RWPE1 (cell line): Measurements from ENCODE around the gene MRPL22.

ENCODE experiments used
- CTCF ChIA-PET: fragments of 350-600 bp; sonication (Branson Sonifier 250); formaldehyde crosslinking; extraction: SDS; loops from one replicate; lab custom pipeline; 2021; lab: Yijun Ruan, JAX
- POLR2A ChIA-PET: fragments of 400-600 bp; formaldehyde crosslinking; extraction: SDS; loops from one replicate; lab custom pipeline; 2020; ENCODE audit warnings: antibody characterized with exemption; ENCODE audit not compliant: low non-redundant PET; lab: Yijun Ruan, JAX
- DNase-seq: peaks from one replicate; pipeline ENCODE4 v3.0.0; 2012; ENCODE audit warnings: low spot score
- H3K27ac ChIP-seq: fragments of 450-650 bp; 2 replicates; pipeline ENCODE4 v1.5.1; 2017
- CTCF ChIP-seq: fragments of 450-650 bp; conservative IDR thresholded peaks from 2 replicates; pipeline ENCODE4 v1.5.1; 2017; ENCODE audit warnings: low read depth, mild to moderate bottlenecking

Gene MRPL22

GRCh38 chr5:154984946-154985516 is 44.2 kb downstream of the MRPL22 start:
- CTCF ChIA-PET, result interaction anchor here (0.7 to 1.7 kb wide), 2 partner anchors 13 to 49 kb away, joined by 3 to 7 read pairs; no protein-coding TSS in a partner anchor
- no peak overlapping the region for H3K27ac ChIP-seq
- no peak for DNase-seq
- no peak for TF ChIP-seq CTCF
- POLR2A ChIA-PET, result no interaction called here

- no peak overlapping the region for H3K27ac ChIP-seq
- CTCF ChIA-PET, result interaction anchor here (1.7 kb wide), 1 partner anchor 14 kb away, joined by 7 read pairs; no protein-coding TSS in a partner anchor
- TF ChIP-seq CTCF, result no peak
- DNase-seq, result no peak
- POLR2A ChIA-PET, result no interaction called here
Observed at GRCh38 chr5:154986151-154986550, 45.3 kb downstream of the MRPL22 start.

GRCh38 chr5:154989626-154990025 is 48.8 kb downstream of the MRPL22 start:
- H3K27ac ChIP-seq, result no peak overlapping the region
- no peak for DNase-seq
- no peak for TF ChIP-seq CTCF
- POLR2A ChIA-PET, result no interaction called here
- CTCF ChIA-PET, result no interaction called here

GRCh38 chr5:154993461-154993860 is 52.6 kb downstream of the MRPL22 start:
- no peak for DNase-seq
- H3K27ac ChIP-seq, result no peak overlapping the region
- POLR2A ChIA-PET, result no interaction called here
- TF ChIP-seq CTCF, result no peak
- CTCF ChIA-PET, result no interaction called here

- no peak overlapping the region for H3K27ac ChIP-seq
- TF ChIP-seq CTCF, result no peak
- POLR2A ChIA-PET, result no interaction called here
- no peak for DNase-seq
- CTCF ChIA-PET, result no interaction called here
Observed at GRCh38 chr5:154995679-154996078, 54.8 kb downstream of the MRPL22 start.

- H3K27ac ChIP-seq, result no peak overlapping the region
- ChIA-PET POLR2A (no interaction called here), CTCF (no interaction called here)
- peak; percentile 72 for DNase-seq
- no peak for TF ChIP-seq CTCF
Observed at GRCh38 chr5:154997746-154998145, 56.9 kb downstream of the MRPL22 start.
